Measurements from ENCODE around the gene CALCOCO1.

Gene CALCOCO1

GRCh38 chr12:53757101-53757770, 30.0 kb upstream of the CALCOCO1 start:
- H3K36me3 ChIP-seq (ENCODE audit: insufficient read depth, low read length): no peaks in the 10 kb centered on the region
- H3F3A ChIP-seq (ENCODE audit: low read depth): no peaks in the 10 kb centered on the region
- H3K4me1 ChIP-seq (ENCODE audit: insufficient read depth, low read length, poor library complexity, severe bottlenecking): peaks cover 53% of the 10 kb centered on the region
- H4K20me1 ChIP-seq (ENCODE audit: insufficient read depth, low read length, poor library complexity, severe bottlenecking): no peaks in the 10 kb centered on the region
- peak overlapping the region; percentile 73 for H3K4me3 ChIP-seq (ENCODE audit: low read length, poor library complexity, severe bottlenecking)
- peak overlapping the region; percentile 63 for H3K9ac ChIP-seq (ENCODE audit: low read depth, low read length, poor library complexity, severe bottlenecking)
- H3K79me2 ChIP-seq (ENCODE audit: insufficient read depth, low read length): no peaks in the 10 kb centered on the region
- peak overlapping the region; percentile 88 for H3K4me2 ChIP-seq (ENCODE audit: low read depth, low read length, poor library complexity, severe bottlenecking)
- TF ChIP-seq CTCF (conservative IDR thresholded peaks at IDR 0.05; ENCODE audit: low read length): peak; percentile 82
- no peak for TF ChIP-seq EZH2phosphoT487 (IDR thresholded peaks at IDR 0.05; ENCODE audit: borderline replicate concordance)
- H2AFZ ChIP-seq (ENCODE audit: low read length): peak overlapping the region; percentile 24; the same call in 1 of the 2 replicates
- no peaks in the 10 kb centered on the region for H3K9me3 ChIP-seq (ENCODE audit: insufficient read depth, low read depth, low read length)
- H3K9me2 ChIP-seq (replicated peaks; ENCODE audit: low read depth, low read length): no peaks in the 10 kb centered on the region
- H3K27me3 ChIP-seq (ENCODE audit: insufficient read depth, low read length, poor library complexity, severe bottlenecking): no peaks in the 10 kb centered on the region

- Histone ChIP-seq H3K9me3 (ENCODE audit: insufficient read depth, low read depth, low read length) (no peaks in the 10 kb centered on the region), H3K27me3 (ENCODE audit: insufficient read depth, low read length, poor library complexity, severe bottlenecking) (no peaks in the 10 kb centered on the region)
Observed at GRCh38 chr12:53756300-53757100, 29.2 kb upstream of the CALCOCO1 start.

GRCh38 chr12:53755893-53756292, 28.6 kb upstream of the CALCOCO1 start:
- H2AFZ ChIP-seq (ENCODE audit: low read length): 0 out of 2 replicates have a peak overlapping the region, but pooled peaks have one; percentile 24
- no peaks in the 10 kb centered on the region for H4K20me1 ChIP-seq (ENCODE audit: insufficient read depth, low read length, poor library complexity, severe bottlenecking)
- H3K27me3 ChIP-seq (ENCODE audit: insufficient read depth, low read length, poor library complexity, severe bottlenecking): no peaks in the 10 kb centered on the region
- no peaks in the 10 kb centered on the region for H3F3A ChIP-seq (ENCODE audit: low read depth)
- H3K4me3 ChIP-seq (ENCODE audit: low read length, poor library complexity, severe bottlenecking): peak overlapping the region; percentile 73
- peak overlapping the region; percentile 63 for H3K9ac ChIP-seq (ENCODE audit: low read depth, low read length, poor library complexity, severe bottlenecking)
- peaks cover 53% of the 10 kb centered on the region for H3K4me1 ChIP-seq (ENCODE audit: insufficient read depth, low read length, poor library complexity, severe bottlenecking)
- H3K79me2 ChIP-seq (ENCODE audit: insufficient read depth, low read length): no peaks in the 10 kb centered on the region
- H3K9me3 ChIP-seq (ENCODE audit: insufficient read depth, low read depth, low read length): no peaks in the 10 kb centered on the region
- TF ChIP-seq EZH2phosphoT487 (IDR thresholded peaks at IDR 0.05; ENCODE audit: borderline replicate concordance): no peak
- peak; percentile 27; the same call in 1 of the 2 replicates for TF ChIP-seq CTCF (conservative IDR thresholded peaks at IDR 0.05; ENCODE audit: low read length)
- H3K36me3 ChIP-seq (ENCODE audit: insufficient read depth, low read length): no peaks in the 10 kb centered on the region
- H3K9me2 ChIP-seq (replicated peaks; ENCODE audit: low read depth, low read length): no peaks in the 10 kb centered on the region
- peak overlapping the region; percentile 88 for H3K4me2 ChIP-seq (ENCODE audit: low read depth, low read length, poor library complexity, severe bottlenecking)

More at GRCh38 chr12:53756300-53757100, 29.2 kb upstream of the CALCOCO1 start:
- Histone ChIP-seq H2AFZ (ENCODE audit: low read length) (peak overlapping the region; percentile 24; the same call in 1 of the 2 replicates), H3K9ac (ENCODE audit: low read depth, low read length, poor library complexity, severe bottlenecking) (peak overlapping the region; percentile 63), H3K36me3 (ENCODE audit: insufficient read depth, low read length) (no peaks in the 10 kb centered on the region), H3K4me1 (ENCODE audit: insufficient read depth, low read length, poor library complexity, severe bottlenecking) (peaks cover 53% of the 10 kb centered on the region), H3K9me2 (replicated peaks; ENCODE audit: low read depth, low read length) (no peaks in the 10 kb centered on the region), H3F3A (ENCODE audit: low read depth) (no peaks in the 10 kb centered on the region), H3K4me3 (ENCODE audit: low read length, poor library complexity, severe bottlenecking) (peak overlapping the region; percentile 73), H4K20me1 (ENCODE audit: insufficient read depth, low read length, poor library complexity, severe bottlenecking) (no peaks in the 10 kb centered on the region), H3K4me2 (ENCODE audit: low read depth, low read length, poor library complexity, severe bottlenecking) (peak overlapping the region; percentile 88), H3K79me2 (ENCODE audit: insufficient read depth, low read length) (no peaks in the 10 kb centered on the region)
- TF ChIP-seq EZH2phosphoT487 (IDR thresholded peaks at IDR 0.05; ENCODE audit: borderline replicate concordance) (no peak), CTCF (conservative IDR thresholded peaks at IDR 0.05; ENCODE audit: low read length) (no peak)
